Measurements from ENCODE around the gene PCDH8.
A peak's percentile ranks its signal among the peaks of the same experiment; 100 is the strongest.

- TF ChIP-seq CTCF (IDR thresholded peaks at IDR 0.05) = peak; percentile 4 to 25 (median 18)
- TF ChIP-seq POLR2A (IDR thresholded peaks at IDR 0.05) = no peak
Measured at GRCh38 chr13:52845766-52846566, 2.5 kb downstream of the PCDH8 start.

Data from right lobe of liver (tissue), 4 donors.